ENCODE data around the gene C17orf107. TPM values are rescaled to one million over a fixed set of nuclear protein-coding genes. Genes with fewer than 3 reads are reported as not detected.

The C17orf107 gene
- total and polyA plus RNA-seq, 9 of the 15 experiments (the other 6 are each of a cell fraction or from before 2014, with no cell fraction given) = 0.05 to 0.29 (median 0.07) TPM; not detected in 4

DNA sequence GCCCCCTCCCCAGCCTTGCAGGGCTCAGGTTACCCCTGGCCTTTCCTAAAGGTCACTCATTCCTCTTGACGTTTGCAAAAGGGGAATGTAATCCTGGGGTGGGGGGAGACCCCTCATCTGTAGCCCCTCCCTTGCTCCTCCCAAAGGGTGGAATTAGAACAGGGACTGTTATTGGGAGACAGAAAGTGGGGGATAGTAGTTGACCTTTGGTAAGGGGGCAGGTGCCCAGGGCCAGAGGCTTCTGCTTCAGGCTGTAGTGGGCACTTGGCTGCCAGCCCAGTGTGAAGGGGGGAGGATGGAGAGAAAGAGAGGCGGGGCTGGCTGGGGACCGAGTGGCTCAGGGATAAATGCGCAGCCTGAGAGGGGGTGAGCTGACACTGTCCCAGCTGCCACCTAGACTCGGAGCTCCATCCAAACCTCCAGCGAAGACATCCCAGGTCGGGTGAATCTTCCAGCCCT lies 51.4 kb downstream of the C17orf107 start, which contains the start of gene ENO3:
Gene ENO3 (plus strand): TSS at position 374 of the 459 bp plus-strand sequence. CDS start 711 bp downstream, outside the sequence.
- H3K4me2 ChIP-seq (ENCODE audit: insufficient read depth, low read length) = peak within 1 kb of the TSS; percentile 84
- peak within 1 kb of the TSS; percentile 97 for H3K4me3 ChIP-seq
- intact Hi-C loops (cut with micrococcal nuclease) = loop anchor here (1.0 kb wide), 1 partner anchor 17 kb away; the partner anchor contains the start of gene SPAG7
- H3K27ac ChIP-seq (ENCODE audit: extremely low read depth, low read depth, low read length) = peak within 1 kb of the TSS; percentile 98
- H4K20me1 ChIP-seq (replicated peaks; ENCODE audit: control insufficient read depth, insufficient read depth, low read length) = peaks cover 14% of the 10 kb centered on the region
- H3K4me1 ChIP-seq (replicated peaks in 1 of 2; ENCODE audit: control insufficient read depth in 2 of 2, insufficient read depth in 2 of 2, low read length in 2 of 2) = peaks cover 19 to 50% of the 10 kb centered on the region in 2 experiments
- ChIA-PET POLR2A (interaction anchor here (0.6 to 4.7 kb wide), 5 partner anchors 9 to 62 kb away, joined by 3 to 38 read pairs (median 7); partner anchors contain the start of genes CAMTA2, RNF167, SLC25A11 and SPAG7), CTCF (ENCODE audit: low intra/inter-chr PET ratio) (no interaction called here)
- ATAC-seq (no peak), FAIRE-seq (no peak), DNase-seq (ENCODE audit: extremely low read depth in 1 of 4, low spot score in 3 of 4) (peak in 2 of 4 experiments; percentile 35 to 60)
- 3% methylated on average over 7 of the region's 7 CpGs for WGBS (ENCODE audit: insufficient coverage, low coverage, missing lambda C conversion rate)
- peak within 1 kb of the TSS; percentile 89 to 96 for H3K9ac ChIP-seq (ENCODE audit: insufficient read depth in 1 of 2, low read depth in 2 of 2, low read length in 2 of 2)
- in situ Hi-C loops (cut with MboI) = no loop called here
- BruUV-seq (replicated peaks) = no TSS peak
- H3K27me3 ChIP-seq (ENCODE audit: control insufficient read depth in 2 of 2, insufficient read depth in 2 of 2, low read length in 2 of 2) = no peaks in the 10 kb centered on the region
- no peaks in the 10 kb centered on the region for H3K9me1 ChIP-seq (ENCODE audit: control insufficient read depth, insufficient read depth, low read length)
- H3K9me3 ChIP-seq (replicated peaks; ENCODE audit: control insufficient read depth, insufficient read depth, low read depth, low read length) = no peaks in the 10 kb centered on the region
- H3K36me3 ChIP-seq (ENCODE audit: control insufficient read depth, insufficient read depth, low read length) = peaks cover 21% of the 10 kb centered on the region
- H3K79me2 ChIP-seq (ENCODE audit: control insufficient read depth, insufficient read depth, low read length) = peaks cover 45% of the 10 kb centered on the region
- peak within 1 kb of the TSS; percentile 51 for H2AFZ ChIP-seq (ENCODE audit: low read depth, low read length)
- TF ChIP-seq GABPA (tag; conservative IDR thresholded peaks at IDR 0.05; ENCODE audit: low read depth) (no peak), POLR3A (IDR thresholded peaks at IDR 0.05; ENCODE audit: borderline replicate concordance, extremely low read depth, insufficient read depth, insufficient read length) (no peak), ZKSCAN1 (IDR thresholded peaks at IDR 0.05; ENCODE audit: low read depth, low read length) (no peak), NRF1 (conservative IDR thresholded peaks at IDR 0.05 in 1 of 2, IDR thresholded peaks at IDR 0.05 in 1 of 2) (peak; percentile 44 to 61), ETV6 (IDR thresholded peaks at IDR 0.05; ENCODE audit: borderline replicate concordance in 1 of 2, low read depth in 2 of 2, low read length in 1 of 2) (no peak), ETV6 (CRISPR knock-in tag; IDR thresholded peaks at IDR 0.05; ENCODE audit: borderline replicate concordance) (no peak), MAZ (CRISPR knock-in tag; conservative IDR thresholded peaks at IDR 0.05 in 1 of 2, IDR thresholded peaks at IDR 0.05 in 1 of 2) (peak in 1 of 2 experiments; percentile 1; a peak in 1 of 4 replicates), NFE2L1 (tag; IDR thresholded peaks at IDR 0.05; ENCODE audit: borderline replicate concordance, low read depth) (no peak), ADNP (tag; IDR thresholded peaks at IDR 0.05) (no peak), RBM34 (IDR thresholded peaks at IDR 0.05; ENCODE audit: borderline replicate concordance, insufficient read depth, low read length) (no peak), NFIC (IDR thresholded peaks at IDR 0.05) (peak; percentile 73), CBX2 (IDR thresholded peaks at IDR 0.05; ENCODE audit: insufficient read depth, low read length, poor library complexity, severe bottlenecking) (no peak), ZNF316 (IDR thresholded peaks at IDR 0.05) (no peak)
- TF ChIP-seq, protein P1, sequence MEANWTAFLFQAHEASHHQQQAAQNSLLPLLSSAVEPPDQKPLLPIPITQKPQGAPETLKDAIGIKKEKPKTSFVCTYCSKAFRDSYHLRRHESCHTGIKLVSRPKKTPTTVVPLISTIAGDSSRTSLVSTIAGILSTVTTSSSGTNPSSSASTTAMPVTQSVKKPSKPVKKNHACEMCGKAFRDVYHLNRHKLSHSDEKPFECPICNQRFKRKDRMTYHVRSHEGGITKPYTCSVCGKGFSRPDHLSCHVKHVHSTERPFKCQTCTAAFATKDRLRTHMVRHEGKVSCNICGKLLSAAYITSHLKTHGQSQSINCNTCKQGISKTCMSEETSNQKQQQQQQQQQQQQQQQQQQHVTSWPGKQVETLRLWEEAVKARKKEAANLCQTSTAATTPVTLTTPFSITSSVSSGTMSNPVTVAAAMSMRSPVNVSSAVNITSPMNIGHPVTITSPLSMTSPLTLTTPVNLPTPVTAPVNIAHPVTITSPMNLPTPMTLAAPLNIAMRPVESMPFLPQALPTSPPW (CRISPR knock-in tag; IDR thresholded peaks at IDR 0.05) = peak; percentile 42; the same call in 1 of the 2 replicates
- TF ChIP-seq, protein P2, sequence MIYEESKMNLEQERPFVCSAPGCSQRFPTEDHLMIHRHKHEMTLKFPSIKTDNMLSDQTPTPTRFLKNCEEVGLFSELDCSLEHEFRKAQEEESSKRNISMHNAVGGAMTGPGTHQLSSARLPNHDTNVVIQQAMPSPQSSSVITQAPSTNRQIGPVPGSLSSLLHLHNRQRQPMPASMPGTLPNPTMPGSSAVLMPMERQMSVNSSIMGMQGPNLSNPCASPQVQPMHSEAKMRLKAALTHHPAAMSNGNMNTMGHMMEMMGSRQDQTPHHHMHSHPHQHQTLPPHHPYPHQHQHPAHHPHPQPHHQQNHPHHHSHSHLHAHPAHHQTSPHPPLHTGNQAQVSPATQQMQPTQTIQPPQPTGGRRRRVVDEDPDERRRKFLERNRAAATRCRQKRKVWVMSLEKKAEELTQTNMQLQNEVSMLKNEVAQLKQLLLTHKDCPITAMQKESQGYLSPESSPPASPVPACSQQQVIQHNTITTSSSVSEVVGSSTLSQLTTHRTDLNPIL (CRISPR knock-in tag; IDR thresholded peaks at IDR 0.05) = no peak
- TF ChIP-seq, protein P3, sequence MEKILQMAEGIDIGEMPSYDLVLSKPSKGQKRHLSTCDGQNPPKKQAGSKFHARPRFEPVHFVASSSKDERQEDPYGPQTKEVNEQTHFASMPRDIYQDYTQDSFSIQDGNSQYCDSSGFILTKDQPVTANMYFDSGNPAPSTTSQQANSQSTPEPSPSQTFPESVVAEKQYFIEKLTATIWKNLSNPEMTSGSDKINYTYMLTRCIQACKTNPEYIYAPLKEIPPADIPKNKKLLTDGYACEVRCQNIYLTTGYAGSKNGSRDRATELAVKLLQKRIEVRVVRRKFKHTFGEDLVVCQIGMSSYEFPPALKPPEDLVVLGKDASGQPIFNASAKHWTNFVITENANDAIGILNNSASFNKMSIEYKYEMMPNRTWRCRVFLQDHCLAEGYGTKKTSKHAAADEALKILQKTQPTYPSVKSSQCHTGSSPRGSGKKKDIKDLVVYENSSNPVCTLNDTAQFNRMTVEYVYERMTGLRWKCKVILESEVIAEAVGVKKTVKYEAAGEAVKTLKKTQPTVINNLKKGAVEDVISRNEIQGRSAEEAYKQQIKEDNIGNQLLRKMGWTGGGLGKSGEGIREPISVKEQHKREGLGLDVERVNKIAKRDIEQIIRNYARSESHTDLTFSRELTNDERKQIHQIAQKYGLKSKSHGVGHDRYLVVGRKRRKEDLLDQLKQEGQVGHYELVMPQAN (IDR thresholded peaks at IDR 0.05; ENCODE audit: borderline replicate concordance) = 0 out of 2 replicates have a peak, but pooled peaks have one; percentile 0
